Thymus (tissue), 11 donors: ENCODE results near the gene HTR3B. TPM values are rescaled to one million over a fixed set of nuclear protein-coding genes. Genes with fewer than 3 reads are reported as not detected.
"Not testable (repeated sequence)": the region's sequence is repeated elsewhere in the genome, so short reads cannot be mapped to it uniquely, and the experiment has no call there.

ENCODE experiments used
- DNase-seq, 9 donors: peaks; one replicate each; pipeline ENCODE4 v3.0.0-alpha.2; 2013; ENCODE audit warnings: low spot score in 9 of 9, low read depth in 6 of 9, missing footprints in 1 of 9
- H3K27ac ChIP-seq, 2 donors: one replicate each; pipeline ENCODE4 v1.5.1; 2013; ENCODE audit warnings: control low read depth in 1 of 2, low read depth in 1 of 2, low read length in 1 of 2, mild to moderate bottlenecking in 1 of 2, moderate library complexity in 1 of 2
- H3K27me3 ChIP-seq, 2 donors: one replicate each; pipeline ENCODE4 v1.5.1; 2013; ENCODE audit warnings: low read length in 1 of 2; ENCODE audit not compliant: control insufficient read depth in 2 of 2, insufficient read depth in 1 of 2
- H3K36me3 ChIP-seq, 2 donors: one replicate each; pipeline ENCODE4 v1.5.1; 2013; ENCODE audit warnings: low read length in 1 of 2, mild to moderate bottlenecking in 1 of 2, moderate library complexity in 1 of 2; ENCODE audit not compliant: control insufficient read depth in 2 of 2, insufficient read depth in 2 of 2
- H3K4me1 ChIP-seq, 2 donors: one replicate each; pipeline ENCODE4 v1.5.1; 2013; ENCODE audit warnings: low read length in 2 of 2; ENCODE audit not compliant: control insufficient read depth in 2 of 2, insufficient read depth in 2 of 2
- H3K4me3 ChIP-seq, 2 donors: one replicate each; pipeline ENCODE4 v1.5.1; 2013; ENCODE audit warnings: low read length in 2 of 2, control low read depth in 1 of 2, mild to moderate bottlenecking in 1 of 2
- H3K9me3 ChIP-seq, 2 donors: one replicate each; pipeline ENCODE4 v1.5.1; 2013; ENCODE audit warnings: low read length in 1 of 2, mild to moderate bottlenecking in 1 of 2; ENCODE audit not compliant: control insufficient read depth in 2 of 2, insufficient read depth in 1 of 2
- WGBS: extraction: QIAGEN DNeasy Blood & Tissue Kit; methylation state at CpG from one replicate; pipeline ENCODE4 v1.1.7; 2013; 5-methylcytosine and 5-hydroxymethylcytosine counted together
- polyA plus RNA-seq: library from polyadenylated mRNA; stranded (reverse); fragments of 200-250 nt; gene quantifications from one replicate; pipeline ENCODE4 v1.2.3, GENCODE V29; 2013
- total RNA-seq: library from RNA; stranded (reverse); fragments of 120-200 nt; gene quantifications from one replicate; pipeline ENCODE4 v1.2.4, GENCODE V29; 2013
- donor health status: healthy.

Gene HTR3B
- total and polyA plus RNA-seq, 2 donors, result 0.09 to 0.11 TPM

- no peak overlapping the region for H3K27ac ChIP-seq
- H3K9me3 ChIP-seq, result no peaks in the 10 kb centered on the region
- no peak overlapping the region for H3K4me3 ChIP-seq
- no peaks in the 10 kb centered on the region for H3K27me3 ChIP-seq
- WGBS, result 84% methylated on average over 5 of the region's 5 CpGs
- H3K4me1 ChIP-seq, result no peaks in the 10 kb centered on the region
- no peak for DNase-seq
- no peaks in the 10 kb centered on the region for H3K36me3 ChIP-seq
These were observed 23.7 kb downstream of the HTR3B start for GRCh38 chr11:113928311-113928710.

- Histone ChIP-seq H3K27me3 (no peaks in the 10 kb centered on the region), H3K4me1 (no peaks in the 10 kb centered on the region), H3K36me3 (no peaks in the 10 kb centered on the region), H3K9me3 (no peaks in the 10 kb centered on the region), H3K4me3 (no peak overlapping the region), H3K27ac (no peak overlapping the region)
- WGBS, result 84% methylated on average over 7 of the region's 7 CpGs
- DNase-seq, result no peak
These were observed 28.2 kb downstream of the HTR3B start for GRCh38 chr11:113932788-113933187.

GRCh38 chr11:113934193-113934592, 29.6 kb downstream of the HTR3B start:
- not testable (repeated sequence) for DNase-seq, H3K27ac ChIP-seq
- WGBS, result 96% methylated on average over 3 of the region's 3 CpGs

GRCh38 chr11:113934761-113935160, 30.2 kb downstream of the HTR3B start:
- DNase-seq, result no peak
- WGBS, result 92% methylated on average over 4 of the region's 4 CpGs
- Histone ChIP-seq H3K27ac (no peak overlapping the region), H3K4me3 (no peak overlapping the region), H3K27me3 (no peaks in the 10 kb centered on the region), H3K9me3 (no peaks in the 10 kb centered on the region), H3K36me3 (no peaks in the 10 kb centered on the region), H3K4me1 (no peaks in the 10 kb centered on the region)

More at GRCh38 chr11:113934193-113934592, 29.6 kb downstream of the HTR3B start:
- not testable (repeated sequence) for H3K4me1 ChIP-seq, H3K27me3 ChIP-seq, H3K4me3 ChIP-seq, H3K36me3 ChIP-seq, H3K9me3 ChIP-seq

- H3K4me3 ChIP-seq, result no peak overlapping the region
- no peaks in the 10 kb centered on the region for H3K9me3 ChIP-seq
- no peaks in the 10 kb centered on the region for H3K36me3 ChIP-seq
- H3K27ac ChIP-seq, result no peak overlapping the region
- WGBS, result 87% methylated on average over 4 of the region's 4 CpGs
- no peaks in the 10 kb centered on the region for H3K4me1 ChIP-seq
- no peaks in the 10 kb centered on the region for H3K27me3 ChIP-seq
- no peak for DNase-seq
These were observed 31.3 kb downstream of the HTR3B start for GRCh38 chr11:113935858-113936257.

- DNase-seq, result no peak
- 83% methylated on average over 3 of the region's 3 CpGs for WGBS
- Histone ChIP-seq H3K27me3 (no peaks in the 10 kb centered on the region), H3K4me3 (no peak overlapping the region), H3K9me3 (no peaks in the 10 kb centered on the region), H3K36me3 (no peaks in the 10 kb centered on the region), H3K27ac (no peak overlapping the region), H3K4me1 (no peaks in the 10 kb centered on the region)
These were observed 33.3 kb downstream of the HTR3B start for GRCh38 chr11:113937918-113938317.

GRCh38 chr11:113942256-113942655, 37.7 kb downstream of the HTR3B start:
- H3K27ac ChIP-seq, result no peak overlapping the region
- no peaks in the 10 kb centered on the region for H3K36me3 ChIP-seq
- H3K27me3 ChIP-seq, result no peaks in the 10 kb centered on the region
- H3K9me3 ChIP-seq, result no peaks in the 10 kb centered on the region
- H3K4me1 ChIP-seq, result no peaks in the 10 kb centered on the region
- DNase-seq, result no peak
- WGBS, result 95% methylated on average over 8 of the region's 8 CpGs
- H3K4me3 ChIP-seq, result no peak overlapping the region

GRCh38 chr11:113946162-113946561, 41.6 kb downstream of the HTR3B start:
- not testable (repeated sequence) for H3K4me1 ChIP-seq, H3K27ac ChIP-seq, H3K27me3 ChIP-seq, H3K4me3 ChIP-seq, H3K36me3 ChIP-seq, DNase-seq, H3K9me3 ChIP-seq
- 87% methylated on average over 2 of the region's 2 CpGs for WGBS

GRCh38 chr11:113947994-113948393, 43.4 kb downstream of the HTR3B start:
- 15% methylated on average over 4 of the region's 4 CpGs for WGBS

GRCh38 chr11:113949891-113950290, 45.3 kb downstream of the HTR3B start:
- DNase-seq, result no peak
- WGBS, result 91% methylated on average over 4 of the region's 4 CpGs
- Histone ChIP-seq H3K4me1 (no peaks in the 10 kb centered on the region), H3K27me3 (peaks cover 0 to 13% of the 10 kb centered on the region in 2 donors), H3K27ac (no peak overlapping the region), H3K4me3 (no peak overlapping the region), H3K36me3 (no peaks in the 10 kb centered on the region), H3K9me3 (no peaks in the 10 kb centered on the region)

More at GRCh38 chr11:113947994-113948393, 43.4 kb downstream of the HTR3B start:
- Histone ChIP-seq H3K4me3 (no peak overlapping the region), H3K36me3 (no peaks in the 10 kb centered on the region), H3K27ac (no peak overlapping the region), H3K27me3 (peaks cover 0 to 10% of the 10 kb centered on the region in 2 donors), H3K4me1 (no peaks in the 10 kb centered on the region), H3K9me3 (no peaks in the 10 kb centered on the region)
- no peak for DNase-seq
